Upper lobe of left lung (tissue), 4 donors: ENCODE measurements around the gene MAP2K5.

Experiments used
- CTCF ChIP-seq, 6 experiments: fragments of 450-650 bp in 4 of 6; fragments of 200-600 bp in 2 of 6; sonication (generic) in 2 of 6; IDR thresholded peaks; one replicate each; pipeline ENCODE4 v1.5.1; 2016 to 2019; ENCODE audit warnings: antibody characterized with exemption in 6 of 6
- EP300 ChIP-seq, 4 donors: sonication (generic); formaldehyde crosslinking; IDR thresholded peaks; one replicate each; pipeline ENCODE4 v1.5.1; 2017; ENCODE audit warnings: antibody characterized with exemption in 4 of 4, control low read depth in 2 of 4
- POLR2A ChIP-seq, 4 donors: fragments of 450-650 bp; IDR thresholded peaks; one replicate each; pipeline ENCODE4 v1.5.1; 2016 to 2017; ENCODE audit warnings: antibody characterized with exemption in 4 of 4, mild to moderate bottlenecking in 2 of 4
- POLR2AphosphoS5 ChIP-seq, 2 donors: sonication (generic); formaldehyde crosslinking; IDR thresholded peaks; one replicate each; pipeline ENCODE4 v1.5.1; 2017; ENCODE audit warnings: antibody characterized with exemption in 2 of 2

DNA sequence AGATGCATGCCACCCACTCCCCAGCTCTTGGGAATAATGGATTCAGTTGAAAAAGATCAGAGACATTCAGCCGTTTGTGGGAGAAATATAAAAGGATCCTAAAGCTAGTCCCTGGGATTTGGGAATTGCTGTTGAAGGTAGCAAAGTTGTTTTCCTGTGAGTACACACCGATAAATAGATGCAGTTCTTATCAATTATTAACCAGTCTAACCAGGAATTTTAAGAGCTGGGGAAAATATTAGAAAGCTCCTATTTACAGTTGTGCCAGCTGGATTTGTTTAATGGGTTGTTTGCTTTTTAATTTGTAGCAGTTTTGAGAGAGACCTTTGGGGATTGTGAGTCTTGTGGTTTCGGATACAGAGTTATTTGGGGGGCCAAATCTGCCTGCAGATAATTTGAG is 238.6 kb downstream of the MAP2K5 start:
- no peak for TF ChIP-seq POLR2AphosphoS5 (IDR thresholded peaks at IDR 0.05)
- TF ChIP-seq CTCF (IDR thresholded peaks at IDR 0.05): no peak
- no peak for TF ChIP-seq EP300 (IDR thresholded peaks at IDR 0.05)
- no peak for TF ChIP-seq POLR2A (IDR thresholded peaks at IDR 0.05)
